ENCODE measurements around the gene PA2G4. TPM values are rescaled to one million over a fixed set of nuclear protein-coding genes. Genes with fewer than 3 reads are reported as not detected.

The PA2G4 gene
- total RNA-seq = 85.4 TPM

GRCh38 chr12:56104109-56104814 lies at the start of gene PA2G4:
TSS of gene PA2G4 (plus strand) at chr12:56104559. CDS start at chr12:56104738, 179 bp downstream.

GRCh38 chr12:56079723-56080555 lies 24.4 kb upstream of the PA2G4 start, which contains the start of gene ERBB3:
TSS of gene ERBB3 (plus strand) at chr12:56080165. CDS start at chr12:56080301, 136 bp downstream.

GRCh38 chr12:56116267-56117081 lies 12.1 kb downstream of the PA2G4 start, which contains the start of gene RPL41:
TSS of gene RPL41 (plus strand) at chr12:56116633.

GRCh38 chr12:56117778-56118687 lies 13.7 kb downstream of the PA2G4 start, which contains the start of gene ZC3H10:
TSS of gene ZC3H10 (plus strand) at chr12:56118266. CDS start at chr12:56120563, 2,297 bp downstream.

GRCh38 chr12:56127888-56128669 lies 23.7 kb downstream of the PA2G4 start, which contains the start of gene ESYT1:
TSS of gene ESYT1 (plus strand) at chr12:56128267. CDS start at chr12:56128320, 53 bp downstream.

GRCh38 chr12:56152132-56152755 lies 47.9 kb downstream of the PA2G4 start, which contains the start of gene MYL6B:
TSS of gene MYL6B (plus strand) at chr12:56152587. CDS start at chr12:56153919, 1,332 bp downstream.

GRCh38 chr12:56158029-56158925 lies 53.9 kb downstream of the PA2G4 start, which contains the start of gene MYL6:
TSS of gene MYL6 (plus strand) at chr12:56158359. CDS start at chr12:56158402, 43 bp downstream.

Other genes starting within 250 kb of the PA2G4 start
- gene PYM1, start 176.7 kb upstream of the PA2G4 start, total RNA-seq = 20.8 TPM
- 35.2 TPM for gene DGKA, start 173.4 kb upstream of the PA2G4 start, total RNA-seq
- 363 TPM for gene PMEL, start 138.5 kb upstream of the PA2G4 start, total RNA-seq
- 17.2 TPM for gene CDK2, start 137.7 kb upstream of the PA2G4 start, total RNA-seq
- gene RAB5B, start 130.5 kb upstream of the PA2G4 start, total RNA-seq = 84.3 TPM
- 20.3 TPM for gene SUOX, start 107.3 kb upstream of the PA2G4 start, total RNA-seq
- 6.3 TPM for gene IKZF4, start 83.5 kb upstream of the PA2G4 start, total RNA-seq
- 457 TPM for gene RPS26, start 62.6 kb upstream of the PA2G4 start, total RNA-seq
- gene ERBB3, start 24.4 kb upstream of the PA2G4 start, total RNA-seq = 28.4 TPM
- 774 TPM for gene RPL41, start 12.1 kb downstream of the PA2G4 start, total RNA-seq
- gene ZC3H10, start 13.7 kb downstream of the PA2G4 start, total RNA-seq = 9.2 TPM
- gene ESYT1, start 23.7 kb downstream of the PA2G4 start, total RNA-seq = 59.4 TPM
- gene MYL6B, start 48.0 kb downstream of the PA2G4 start, total RNA-seq = 153 TPM
- gene MYL6, start 53.8 kb downstream of the PA2G4 start, total RNA-seq = 753 TPM
- gene SMARCC2, start 84.9 kb downstream of the PA2G4 start, total RNA-seq = 116 TPM
- 79.0 TPM for gene RNF41, start 117.4 kb downstream of the PA2G4 start, total RNA-seq
- gene NABP2, start 119.8 kb downstream of the PA2G4 start, total RNA-seq = 25.8 TPM
- gene SLC39A5, start 125.5 kb downstream of the PA2G4 start, total RNA-seq = 2.4 TPM
- 22.9 TPM for gene ANKRD52, start 153.8 kb downstream of the PA2G4 start, total RNA-seq
- 17.2 TPM for gene COQ10A, start 162.4 kb downstream of the PA2G4 start, total RNA-seq
- gene CS, start 195.8 kb downstream of the PA2G4 start, total RNA-seq = 109 TPM
- 76.5 TPM for gene CNPY2, start 211.4 kb downstream of the PA2G4 start, total RNA-seq
- gene PAN2, start 229.4 kb downstream of the PA2G4 start, total RNA-seq = 64.0 TPM
- 0.71 TPM for gene IL23A, start 234.3 kb downstream of the PA2G4 start, total RNA-seq